Raji (cell line): ENCODE results near the gene RABAC1.

Experiments
- POLR2A ChIP-seq: IDR thresholded peaks from 2 replicates; pipeline ENCODE4 v1.6.1; 2011; ENCODE audit warnings: low read depth, low read length, control low read depth; ENCODE audit not compliant: insufficient read depth

Gene RABAC1

DNA sequence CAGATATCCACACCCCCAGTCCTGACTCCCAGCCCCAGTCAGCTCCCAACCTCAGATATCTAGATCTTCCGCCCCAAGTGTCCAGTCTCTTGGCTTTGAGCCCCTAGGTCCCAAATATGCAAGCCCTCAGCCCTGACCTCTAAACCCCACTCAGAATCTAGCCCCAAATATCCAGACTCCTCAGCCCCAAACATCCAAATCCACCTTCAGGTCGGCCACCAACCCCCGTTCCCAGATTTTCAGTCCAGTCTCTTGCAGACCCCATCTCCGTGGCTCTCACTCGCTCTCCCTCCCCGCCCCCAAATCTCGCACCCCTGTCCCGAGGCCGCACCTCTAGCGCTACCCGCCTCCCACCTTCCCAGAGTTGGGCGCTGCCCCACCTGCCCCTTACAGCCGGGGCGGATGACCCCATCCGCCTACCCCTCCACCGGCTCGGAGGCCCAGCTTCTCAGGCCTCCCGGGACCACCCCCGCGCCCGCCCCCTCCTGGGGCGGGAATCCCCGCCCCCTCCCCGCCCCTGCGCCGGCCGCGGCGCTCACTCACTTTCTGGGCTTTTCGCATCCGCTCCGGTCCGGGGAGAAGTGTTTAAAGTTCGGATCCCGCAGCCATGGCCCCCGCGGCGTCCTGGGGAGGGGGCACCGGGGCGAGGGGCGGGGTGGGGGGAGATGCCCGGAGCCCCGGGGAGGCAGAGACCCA is 31.5 kb downstream of the RABAC1 start:
- TF ChIP-seq POLR2A: no peak

DNA sequence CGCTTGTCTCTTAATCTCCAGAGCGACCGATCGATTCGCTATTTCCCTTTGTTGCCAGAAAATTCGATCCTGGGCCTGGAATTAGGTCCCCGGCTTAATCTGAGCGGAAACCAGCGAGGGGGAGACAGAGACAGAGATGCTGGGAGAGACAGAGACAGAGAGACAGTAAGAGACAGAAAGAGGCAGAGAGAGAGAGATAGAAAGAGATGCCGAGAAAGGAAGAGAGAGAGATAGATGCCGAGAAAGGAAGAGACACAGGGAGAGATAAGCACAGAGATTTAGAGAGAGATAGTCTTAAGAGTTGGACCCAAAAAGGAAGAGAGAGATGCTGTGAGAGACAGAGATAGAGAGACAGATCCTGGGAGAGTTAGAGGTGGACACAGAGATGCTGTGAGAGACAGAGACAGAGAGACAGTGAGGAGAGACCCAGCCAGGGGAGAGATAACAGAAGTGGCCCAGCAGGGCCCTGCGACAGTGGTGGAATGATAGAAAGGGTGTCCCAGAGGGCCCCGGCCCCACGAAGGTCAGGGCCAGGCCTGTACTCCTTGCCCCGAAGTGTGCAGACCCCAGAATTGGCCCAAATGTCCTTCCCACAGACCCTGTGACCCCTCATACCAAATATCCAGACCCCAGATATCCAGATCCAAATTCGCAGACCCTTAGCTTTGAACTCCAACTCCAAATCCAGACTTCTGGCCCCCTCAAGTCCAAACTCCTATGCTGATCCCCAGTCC is 32.2 kb downstream of the RABAC1 start:
- no peak for TF ChIP-seq POLR2A

DNA sequence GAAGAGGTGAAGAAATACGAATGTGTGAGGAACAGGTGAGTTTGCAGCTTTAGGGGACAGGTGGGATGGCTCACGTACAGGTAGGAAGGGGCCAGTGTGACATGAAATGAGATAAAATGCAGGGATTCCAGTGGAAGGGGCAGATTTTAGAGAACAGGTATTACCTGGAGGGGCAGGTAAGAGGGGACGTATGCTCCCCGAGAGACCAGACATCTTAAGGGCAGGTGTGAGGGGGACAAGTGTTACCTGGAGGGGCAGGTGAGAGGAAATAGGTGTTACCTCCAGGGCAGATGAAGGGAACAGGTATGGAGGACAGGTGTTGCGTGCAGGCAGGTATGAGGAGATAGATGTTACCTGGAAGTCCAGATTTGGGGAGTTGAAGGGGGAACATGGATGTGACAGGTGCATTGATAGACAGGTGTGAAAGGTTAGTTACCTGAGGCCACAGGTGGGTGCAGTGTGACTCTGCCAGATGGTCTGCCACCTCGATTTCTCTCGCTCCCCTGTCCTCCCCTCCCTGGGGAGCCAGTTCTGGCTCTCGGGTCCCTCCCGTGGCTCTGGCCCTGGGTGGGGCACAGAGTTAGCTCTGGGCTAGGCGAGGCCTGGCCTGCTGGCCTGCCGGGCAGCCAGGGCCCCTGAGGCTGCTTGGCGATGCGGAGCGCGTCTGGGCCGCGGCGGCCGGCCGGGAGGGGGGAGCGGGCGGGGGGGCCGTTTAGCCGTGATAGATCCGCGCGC is 32.9 kb downstream of the RABAC1 start:
- TF ChIP-seq POLR2A: no peak

DNA sequence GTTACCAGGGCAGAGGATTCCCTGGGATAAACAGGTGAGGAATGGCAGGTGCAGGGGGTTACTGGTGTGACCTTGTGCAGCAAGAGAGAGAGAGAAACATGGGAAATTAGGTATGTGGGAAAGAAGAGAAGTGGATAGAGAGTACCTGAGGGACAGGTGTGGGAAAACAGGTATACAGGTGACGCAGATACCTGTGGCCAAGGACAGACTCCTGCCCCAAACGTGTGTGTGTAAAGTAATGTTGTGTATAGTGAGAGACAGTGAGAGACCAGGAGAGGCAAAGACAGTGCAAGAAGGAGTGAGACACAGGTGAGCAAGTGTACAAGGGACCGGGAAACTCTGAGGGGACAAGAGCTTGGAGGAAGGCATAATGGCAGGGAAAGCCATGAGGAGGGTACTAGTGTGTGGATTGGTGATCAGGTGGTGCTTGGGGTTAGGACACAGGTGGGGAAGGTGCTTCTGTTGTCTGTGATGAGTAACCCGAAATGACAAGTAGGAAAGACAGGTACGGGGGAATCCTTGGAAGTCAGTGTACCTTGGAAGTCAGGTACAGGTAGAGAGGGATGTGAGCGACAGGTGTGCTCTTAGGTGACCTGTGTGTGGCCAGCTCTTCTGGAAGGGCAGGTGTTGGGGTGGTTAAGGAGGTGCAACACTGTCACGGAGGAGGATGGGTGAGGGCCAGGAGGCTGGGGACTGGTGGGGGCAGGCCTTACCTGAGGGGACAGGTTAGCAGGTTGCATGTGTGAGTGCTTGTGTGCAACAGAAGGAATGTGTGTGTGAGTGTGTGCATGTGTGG is 33.7 kb downstream of the RABAC1 start:
- no peak for TF ChIP-seq POLR2A

DNA sequence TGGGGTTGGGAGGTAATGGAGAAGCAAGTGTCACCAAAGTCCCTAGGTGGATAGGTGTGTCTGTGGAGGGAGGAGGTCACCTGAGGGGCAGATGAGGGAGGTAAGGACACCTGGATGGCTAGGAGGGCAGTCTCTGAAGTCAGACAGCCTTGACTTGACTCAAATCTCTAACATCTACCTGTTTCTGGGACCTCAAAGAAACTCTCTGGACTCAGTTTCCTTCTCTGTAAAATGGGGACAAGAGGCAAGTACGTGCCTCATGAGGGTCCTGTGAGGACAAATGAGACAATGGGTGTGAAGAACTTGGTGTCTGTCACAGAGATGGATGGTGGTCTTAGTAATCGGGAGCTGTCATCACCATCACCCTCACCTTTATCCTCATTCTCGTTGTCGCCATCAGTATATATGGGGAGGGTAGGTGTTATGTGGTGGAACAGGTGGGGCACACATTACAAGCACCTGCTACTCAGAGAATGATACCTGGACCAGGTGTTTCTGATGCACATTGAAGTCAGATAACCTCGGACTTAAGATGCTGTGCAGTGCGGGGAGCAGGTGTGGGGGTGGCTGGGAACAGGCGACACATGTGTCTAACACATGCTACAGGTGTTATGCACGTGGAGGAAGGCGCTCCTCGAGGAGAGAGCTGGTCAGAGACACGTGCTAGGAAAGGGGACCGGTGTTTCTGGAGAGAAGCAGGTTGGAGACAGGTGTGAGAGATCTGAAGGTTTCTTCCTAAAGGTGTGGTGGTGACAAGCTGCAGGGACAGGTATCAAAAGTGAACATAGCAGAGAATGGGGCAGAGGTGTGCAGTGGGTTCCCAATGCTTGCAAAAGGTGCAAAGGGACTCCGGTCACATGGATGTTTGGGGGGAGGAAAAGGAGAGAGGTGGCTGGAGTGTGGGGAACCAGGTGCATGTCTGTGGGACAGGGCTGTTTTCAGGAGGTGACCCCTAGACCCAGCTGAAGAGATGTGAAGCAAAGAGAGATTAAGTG is 34.7 kb downstream of the RABAC1 start:
- TF ChIP-seq POLR2A: no peak

DNA sequence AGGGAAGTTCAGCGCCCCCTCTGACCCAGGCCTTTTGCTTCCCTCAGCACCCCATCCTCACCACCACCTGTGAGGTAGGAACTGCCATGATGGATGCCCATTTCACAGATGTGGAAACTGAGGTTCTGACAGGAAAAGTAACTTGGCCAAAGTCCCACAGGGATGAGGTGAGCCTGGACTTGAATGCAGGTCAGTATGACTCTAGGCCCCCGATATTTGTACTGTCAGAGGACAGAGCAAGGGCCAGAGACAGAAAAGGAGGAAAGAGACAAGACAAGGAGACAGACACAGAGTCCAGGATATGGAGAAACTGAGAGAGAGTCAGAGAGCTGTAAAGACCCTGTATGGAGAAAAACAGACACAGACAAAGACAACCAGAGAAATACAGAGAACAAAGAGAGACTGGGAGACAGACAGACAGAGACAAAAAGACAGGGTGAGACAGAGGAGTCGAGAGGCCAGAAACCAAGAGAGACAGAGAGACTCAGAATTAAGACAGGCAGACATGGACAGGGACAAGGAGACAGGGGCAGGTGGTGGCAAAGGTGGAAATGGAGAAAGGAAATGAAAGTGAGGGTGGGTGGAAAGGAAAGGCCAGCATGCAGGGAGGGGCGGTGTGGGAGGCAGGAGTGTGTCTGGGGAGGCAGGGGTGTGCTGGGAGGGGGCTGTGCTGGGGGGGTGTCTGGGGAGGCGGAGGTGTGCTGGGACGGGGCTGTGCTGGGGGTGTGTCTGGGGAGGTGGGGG is 35.9 kb downstream of the RABAC1 start:
- no peak for TF ChIP-seq POLR2A

DNA sequence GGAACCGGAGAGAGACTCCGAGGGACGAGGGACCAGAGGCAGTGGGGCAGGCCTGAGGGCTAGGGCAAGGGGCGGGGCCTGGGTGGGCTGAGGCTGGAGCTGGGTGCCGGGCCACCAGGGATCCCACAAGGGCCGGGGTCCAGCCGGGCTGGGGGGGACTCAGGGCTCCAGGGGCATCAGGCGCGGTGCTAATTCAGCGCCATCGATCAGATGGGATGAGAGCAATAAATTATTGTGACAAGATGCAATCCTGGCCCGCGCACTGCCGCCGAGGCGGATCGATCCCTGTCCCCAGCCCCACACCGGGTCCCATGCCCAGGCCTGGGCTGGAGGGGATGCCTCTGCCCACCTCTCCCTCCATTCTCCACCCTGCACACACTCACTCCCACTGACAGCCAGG is 36.5 kb downstream of the RABAC1 start:
- no peak for TF ChIP-seq POLR2A

DNA sequence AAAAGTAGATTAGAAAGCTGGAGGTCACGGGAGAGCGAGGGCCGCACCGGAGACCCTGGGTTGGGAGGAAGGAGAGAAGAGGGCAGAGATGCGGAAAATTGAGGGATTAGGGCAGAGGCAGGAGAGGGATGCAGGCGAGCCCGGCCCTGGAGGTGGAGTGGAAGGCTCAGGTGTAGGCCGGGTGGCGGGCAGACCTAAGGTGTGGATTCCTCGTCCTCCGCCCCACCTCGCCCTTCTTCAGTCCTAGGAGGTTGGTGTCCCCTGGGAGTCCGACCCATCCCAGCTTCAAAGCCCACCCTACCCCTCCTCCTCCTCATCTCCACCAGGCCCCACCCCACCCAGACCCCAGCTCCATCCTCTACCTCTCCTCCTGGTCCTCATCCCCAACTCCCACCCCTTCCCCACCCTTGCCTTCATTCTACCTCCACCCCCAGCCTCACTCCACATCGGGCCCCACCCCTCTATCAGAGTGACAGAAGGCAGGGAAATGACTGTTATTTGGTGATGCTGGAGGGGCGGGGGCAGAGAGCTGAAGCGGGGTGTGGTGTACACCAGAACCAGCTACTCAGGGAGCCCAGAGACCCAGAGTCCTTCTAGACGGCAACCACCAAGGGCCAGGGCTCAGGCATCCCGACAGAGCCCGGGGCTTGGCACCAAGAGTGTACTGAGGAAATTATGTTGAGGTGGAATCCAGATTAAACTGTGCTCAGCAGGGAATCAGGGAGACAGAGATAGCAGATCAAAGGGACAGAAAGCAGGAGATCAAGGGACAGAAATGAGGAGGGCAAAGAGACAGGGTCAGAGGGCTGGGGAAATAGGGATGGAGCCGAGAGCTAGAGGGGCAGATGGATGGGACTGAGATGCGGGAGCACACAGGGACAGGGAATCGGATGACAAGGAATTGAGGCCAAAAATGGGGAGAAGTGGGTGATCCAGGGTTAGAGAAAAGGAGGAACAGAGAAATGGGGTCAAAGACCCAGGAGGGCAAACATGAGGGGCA is 37.2 kb downstream of the RABAC1 start:
- no peak for TF ChIP-seq POLR2A

DNA sequence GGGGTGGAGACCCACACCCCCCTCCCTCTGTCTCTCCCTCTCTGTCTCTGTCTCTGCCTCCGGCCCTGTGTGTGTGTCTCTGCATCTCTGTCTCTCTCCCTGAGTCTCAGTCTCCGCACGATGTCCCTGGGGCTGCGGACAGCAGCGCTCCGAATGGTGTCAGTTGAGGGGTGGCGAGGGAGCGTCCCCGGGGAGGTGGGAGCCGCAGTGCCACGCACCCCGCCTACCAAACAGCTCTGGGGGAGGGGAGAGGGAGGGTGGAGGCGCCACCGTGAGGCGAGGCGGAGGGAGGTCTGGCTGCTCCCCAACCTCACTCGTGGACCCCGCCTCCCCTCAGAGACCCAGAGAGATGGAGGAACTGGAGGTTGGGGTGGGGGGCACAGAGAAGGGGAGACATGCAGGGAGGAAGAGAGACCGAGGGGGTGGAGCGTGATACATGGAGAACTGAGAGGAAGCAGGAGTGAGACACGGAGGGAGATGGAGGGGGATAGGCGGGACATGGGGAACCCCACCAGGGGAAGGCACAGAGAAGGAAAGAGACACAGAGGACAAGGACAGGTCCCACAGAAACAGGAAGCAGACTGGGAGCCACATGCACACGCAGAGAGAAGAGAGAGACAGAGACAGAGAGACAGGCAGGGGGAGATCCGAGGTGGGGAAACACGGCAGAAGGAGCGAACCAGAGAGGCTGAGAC is 38.1 kb downstream of the RABAC1 start:
- no peak for TF ChIP-seq POLR2A

DNA sequence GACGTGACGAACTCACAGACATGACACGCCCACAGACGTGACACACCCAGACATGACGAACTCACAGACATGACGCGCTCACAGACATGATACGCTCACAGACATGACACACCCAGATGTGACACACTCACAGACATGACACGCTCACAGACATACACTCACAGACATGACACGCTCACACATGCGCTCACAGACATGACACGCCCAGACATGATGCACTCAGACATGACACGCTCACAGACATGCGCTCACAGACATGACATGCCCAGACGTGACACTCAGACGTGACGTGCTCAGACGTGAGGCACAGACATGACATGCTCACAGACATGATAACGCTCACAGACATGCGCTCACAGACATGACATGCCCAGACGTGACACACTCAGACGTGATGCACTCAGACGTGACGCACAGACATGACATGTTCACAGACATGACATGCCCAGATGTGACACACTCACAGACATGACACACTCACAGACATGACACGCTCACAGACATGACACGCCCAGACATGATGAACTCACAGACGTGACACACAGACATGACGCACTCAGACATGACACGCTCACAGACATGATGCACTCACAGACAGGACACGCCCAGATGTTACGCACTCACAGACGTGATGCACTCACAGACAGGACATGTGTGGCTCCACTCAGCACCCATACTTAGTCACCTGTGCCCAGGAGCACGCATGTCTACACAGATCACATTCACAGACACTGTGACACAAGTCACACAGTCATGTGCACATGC is 39.0 kb downstream of the RABAC1 start:
- TF ChIP-seq POLR2A: no peak
